ENCODE measurements around the gene CLC.
A peak's percentile ranks its signal among the peaks of the same experiment; 100 is the strongest.
"Not testable (repeated sequence)": the region's sequence is repeated elsewhere in the genome, so short reads cannot be mapped to it uniquely, and the experiment has no call there.

Gene CLC

GRCh38 chr19:39737891-39738290, at the start of gene CLC:
Gene CLC (minus strand): TSS chr19:39738029. CDS start chr19:39737952, 77 bp downstream.
- DNase-seq: no peak

- DNase-seq: no peak
Measured at GRCh38 chr19:39780894-39781293, 43.1 kb upstream of the CLC start.

GRCh38 chr19:39778763-39779162, 40.9 kb upstream of the CLC start, which contains the start of gene LEUTX:
Gene LEUTX (plus strand): TSS chr19:39778854. CDS start chr19:39778921, 67 bp downstream.
- DNase-seq: no peak

GRCh38 chr19:39768786-39769185, 31.0 kb upstream of the CLC start:
- DNase-seq: no peak

- DNase-seq: no peak
Measured at GRCh38 chr19:39768334-39768733, 30.5 kb upstream of the CLC start.

- peak; percentile 68 for DNase-seq
Measured at GRCh38 chr19:39765091-39766076, 27.6 kb upstream of the CLC start.

GRCh38 chr19:39761851-39762250, 24.0 kb upstream of the CLC start:
- DNase-seq: not testable (repeated sequence)

- DNase-seq: no peak
Measured at GRCh38 chr19:39759457-39760184, 21.8 kb upstream of the CLC start.

- DNase-seq: no peak
Measured at GRCh38 chr19:39754971-39755370, 17.1 kb upstream of the CLC start.

GRCh38 chr19:39754544-39754943, 16.7 kb upstream of the CLC start:
- no peak for DNase-seq

GRCh38 chr19:39752795-39753194, 15.0 kb upstream of the CLC start:
- no peak for DNase-seq

- no peak for DNase-seq
Measured at GRCh38 chr19:39752390-39752789, 14.6 kb upstream of the CLC start.

- DNase-seq: no peak
Measured at GRCh38 chr19:39749981-39750380, 12.2 kb upstream of the CLC start.

GRCh38 chr19:39746836-39747529, 9.2 kb upstream of the CLC start:
- DNase-seq: no peak

- no peak for DNase-seq
Measured at GRCh38 chr19:39745643-39746042, 7.8 kb upstream of the CLC start.

GRCh38 chr19:39740395-39740794, 2.6 kb upstream of the CLC start:
- no peak for DNase-seq

GRCh38 chr19:39738814-39739213, 985 bp upstream of the CLC start:
- DNase-seq: no peak

GRCh38 chr19:39737351-39737750, 478 bp downstream of the CLC start:
- no peak for DNase-seq

GRCh38 chr19:39736088-39736487, 1.7 kb downstream of the CLC start:
- DNase-seq: no peak

GRCh38 chr19:39735688-39736087, 2.1 kb downstream of the CLC start:
- DNase-seq: no peak

GRCh38 chr19:39733841-39734240, 4.0 kb downstream of the CLC start:
- no peak for DNase-seq

- no peak for DNase-seq
Measured at GRCh38 chr19:39731685-39732084, 6.1 kb downstream of the CLC start.

- DNase-seq: no peak
Measured at GRCh38 chr19:39729594-39729993, 8.2 kb downstream of the CLC start.
